K562 (cell line): ENCODE measurements around the gene PTP4A2. TPM values are rescaled to one million over a fixed set of nuclear protein-coding genes. Genes with fewer than 3 reads are reported as not detected.
A peak's percentile ranks its signal among the peaks of the same experiment; 100 is the strongest.

ENCODE experiments used
- BACH1 ChIP-seq: fragments of 200-800 bp; sonication (Bioruptor generic); IDR thresholded peaks from 2 replicates; pipeline ENCODE4 v1.6.1; 2016; ENCODE audit warnings: missing genetic modification characterization, missing compliant biosample characterization
- CBX8 ChIP-seq: fragments of 200-600 bp; sonication (generic); IDR thresholded peaks from 2 replicates; pipeline ENCODE4 v1.6.1; 2012; ENCODE audit warnings: borderline replicate concordance, mixed run types, low read depth, mild to moderate bottlenecking, moderate library complexity, mixed read lengths, low read length, control low read depth, inconsistent platforms; ENCODE audit not compliant: poor library complexity, severe bottlenecking; ENCODE audit errors: extremely low read depth
- ETV1 ChIP-seq: fragments of 450-650 bp; conservative IDR thresholded peaks from 2 replicates; pipeline ENCODE4 v1.6.1; 2016; ENCODE audit warnings: missing genetic modification characterization, control low read depth, low read depth, missing compliant biosample characterization
- ETV5 ChIP-seq: sonication (generic); formaldehyde crosslinking; IDR thresholded peaks from 2 replicates; pipeline ENCODE4 v1.4.0; 2020; ENCODE audit warnings: low read depth, mild to moderate bottlenecking, missing genetic modification reagents
- IRF9 ChIP-seq: fragments of 450-650 bp; IDR thresholded peaks from 2 replicates; pipeline ENCODE4 v1.6.1; 2016; ENCODE audit warnings: missing biosample characterization, missing genetic modification characterization
- KHSRP ChIP-seq: fragments of 450-650 bp; IDR thresholded peaks from 2 replicates; pipeline ENCODE4 v1.6.1; 2017
- LARP7 ChIP-seq: fragments of 450-650 bp; IDR thresholded peaks from 2 replicates; pipeline ENCODE4 v1.6.1; 2016
- NBN ChIP-seq: fragments of 450-650 bp; IDR thresholded peaks from 2 replicates; pipeline ENCODE4 v1.6.1; 2016; ENCODE audit warnings: low read depth, mild to moderate bottlenecking
- NCOA6 ChIP-seq: fragments of 450-650 bp; IDR thresholded peaks from 2 replicates; pipeline ENCODE4 v1.6.1; 2017; ENCODE audit warnings: mild to moderate bottlenecking
- NONO ChIP-seq, 2 experiments: fragments of 200-400 bp in 1 of 2; fragments of 450-650 bp in 1 of 2; formaldehyde crosslinking in 1 of 2; IDR thresholded peaks; 2 replicates each; pipeline ENCODE4 v1.6.1; 2017; ENCODE audit warnings: low read depth in 2 of 2, mild to moderate bottlenecking in 2 of 2, moderate library complexity in 2 of 2, low read length in 1 of 2
- POLR2H ChIP-seq: IDR thresholded peaks from 2 replicates; pipeline ENCODE4 v1.6.1; 2016; ENCODE audit warnings: missing genetic modification characterization, low read depth, mild to moderate bottlenecking, control low read depth, missing compliant biosample characterization, moderate library complexity
- PTRF ChIP-seq: fragments of 450-650 bp; IDR thresholded peaks from 2 replicates; pipeline ENCODE4 v1.6.1; 2016; ENCODE audit warnings: mild to moderate bottlenecking, missing genetic modification characterization, missing compliant biosample characterization
- PTTG1 ChIP-seq: fragments of 450-650 bp; IDR thresholded peaks from 2 replicates; pipeline ENCODE4 v1.6.1; 2016; ENCODE audit warnings: low read depth, mild to moderate bottlenecking, missing genetic modification characterization, missing compliant biosample characterization
- RFX1 ChIP-seq: fragments of 450-650 bp; IDR thresholded peaks from 2 replicates; pipeline ENCODE4 v1.6.1; 2016; ENCODE audit warnings: mild to moderate bottlenecking, moderate library complexity
- SIN3B ChIP-seq: fragments of 450-650 bp; IDR thresholded peaks from 2 replicates; pipeline ENCODE4 v1.6.1; 2017; ENCODE audit warnings: low read depth, mild to moderate bottlenecking, moderate library complexity
- SIX5 ChIP-seq, 2 experiments: IDR thresholded peaks; 2 replicates each; pipeline ENCODE4 v1.6.1; 2011; ENCODE audit warnings: low read length in 2 of 2, borderline replicate concordance in 1 of 2, low read depth in 1 of 2, mild to moderate bottlenecking in 1 of 2, moderate library complexity in 1 of 2; ENCODE audit not compliant: insufficient read depth in 1 of 2
- SRSF9 ChIP-seq: fragments of 200-400 bp; formaldehyde crosslinking; IDR thresholded peaks from 2 replicates; pipeline ENCODE4 v1.6.1; 2017; ENCODE audit warnings: low read depth, low read length, borderline replicate concordance
- TCFL5 ChIP-seq: fragments of 250-450 bp; sonication (Bioruptor Pico); conservative IDR thresholded peaks from 2 replicates; pipeline ENCODE4 v1.6.1; 2021; ENCODE audit warnings: mild to moderate bottlenecking, moderate library complexity, matching md5 sums
- TEAD2 ChIP-seq: fragments of 450-650 bp; IDR thresholded peaks from 2 replicates; pipeline ENCODE4 v1.6.1; 2016; ENCODE audit warnings: missing genetic modification characterization, control low read depth, missing compliant biosample characterization
- ZFP1 ChIP-seq: fragments of 450-650 bp; formaldehyde crosslinking; IDR thresholded peaks from 2 replicates; pipeline ENCODE4 v1.4.0; 2020; ENCODE audit warnings: mild to moderate bottlenecking, mixed read lengths
- ZNF551 ChIP-seq: fragments of 250-450 bp; sonication (Bioruptor Pico); IDR thresholded peaks from 2 replicates; pipeline ENCODE4 v1.5.0; 2021; ENCODE audit warnings: mild to moderate bottlenecking, moderate library complexity
- ZNF561 ChIP-seq: fragments of 450-650 bp; formaldehyde crosslinking; conservative IDR thresholded peaks from 2 replicates; pipeline ENCODE4 v1.4.0; 2020; ENCODE audit warnings: mild to moderate bottlenecking, moderate library complexity
- polyA plus RNA-seq, 8 experiments: library from polyadenylated mRNA; depleted of rRNA in 4 of 8; stranded (reverse) in 5 of 8; unstranded in 3 of 8; fragments of >200 nt; fragmentation: Nextera tagmentation in 2 of 8; fragmentation: Illumina TruSeq in 1 of 8; extraction: Ambion mirVana in 2 of 8; extraction: Trizol in 1 of 8; gene quantifications; 2 replicates each; pipeline versions ENCODE4 v1.2.1 to v1.2.3, GENCODE V29; 2011 to 2014; ENCODE audit warnings: inconsistent platforms in 1 of 8, missing spikeins in 1 of 8
- total RNA-seq, 7 experiments: library from RNA; depleted of rRNA in 6 of 7; stranded (reverse); fragments of >200 nt in 6 of 7; fragmentation: Illumina TruSeq in 2 of 7; extraction: Trizol in 2 of 7; gene quantifications; 2 replicates each; pipeline versions ENCODE4 v1.2.1 to v1.2.3, GENCODE V29; 2011 to 2021; ENCODE audit warnings: low replicate concordance in 1 of 7
- TF ChIP-seq, protein P1 (sequence below): fragments of 250-450 bp; sonication (Bioruptor Pico); IDR thresholded peaks from 2 replicates; pipeline ENCODE4 v1.5.0; 2021; ENCODE audit warnings: mild to moderate bottlenecking, borderline replicate concordance

Gene PTP4A2
- total and polyA plus RNA-seq, 9 of the 15 experiments (the other 6 are each of a cell fraction or from before 2014, with no cell fraction given), result 197 to 870 (median 480) TPM

GRCh38 chr1:31955917-31956736, 18.0 kb upstream of the PTP4A2 start (continued):
- 0 out of 2 replicates have a peak, but pooled peaks have one; percentile 55 for TF ChIP-seq ETV5
- TF ChIP-seq IRF9, result no peak; the same call in 1 of the 2 replicates
- peak; percentile 78; the same call in 1 of the 2 replicates for TF ChIP-seq NBN
- no peak for TF ChIP-seq RFX1
- TF ChIP-seq NONO (IDR thresholded peaks at IDR 0.05; ENCODE audit: low read depth in 2 of 2, low read length in 1 of 2), result peak in 1 of 2 experiments; percentile 70; a peak in 1 of 4 replicates
- TF ChIP-seq PTRF, result no peak
- TF ChIP-seq TCFL5, result peak; percentile 53; the same call in 1 of the 2 replicates
- peak; percentile 57; the same call in 1 of the 2 replicates for TF ChIP-seq BACH1
- TF ChIP-seq, protein P1, sequence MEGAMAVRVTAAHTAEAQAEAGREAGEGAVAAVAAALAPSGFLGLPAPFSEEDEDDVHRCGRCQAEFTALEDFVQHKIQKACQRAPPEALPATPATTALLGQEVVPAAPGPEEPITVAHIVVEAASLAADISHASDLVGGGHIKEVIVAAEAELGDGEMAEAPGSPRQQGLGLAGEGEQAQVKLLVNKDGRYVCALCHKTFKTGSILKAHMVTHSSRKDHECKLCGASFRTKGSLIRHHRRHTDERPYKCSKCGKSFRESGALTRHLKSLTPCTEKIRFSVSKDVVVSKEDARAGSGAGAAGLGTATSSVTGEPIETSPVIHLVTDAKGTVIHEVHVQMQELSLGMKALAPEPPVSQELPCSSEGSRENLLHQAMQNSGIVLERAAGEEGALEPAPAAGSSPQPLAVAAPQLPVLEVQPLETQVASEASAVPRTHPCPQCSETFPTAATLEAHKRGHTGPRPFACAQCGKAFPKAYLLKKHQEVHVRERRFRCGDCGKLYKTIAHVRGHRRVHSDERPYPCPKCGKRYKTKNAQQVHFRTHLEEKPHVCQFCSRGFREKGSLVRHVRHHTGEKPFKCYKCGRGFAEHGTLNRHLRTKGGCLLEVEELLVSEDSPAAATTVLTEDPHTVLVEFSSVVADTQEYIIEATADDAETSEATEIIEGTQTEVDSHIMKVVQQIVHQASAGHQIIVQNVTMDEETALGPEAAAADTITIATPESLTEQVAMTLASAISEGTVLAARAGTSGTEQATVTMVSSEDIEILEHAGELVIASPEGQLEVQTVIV (CRISPR knock-in tag), result no peak
- TF ChIP-seq SRSF9, result no peak
- no peak for TF ChIP-seq ZNF561
- TF ChIP-seq SIN3B, result no peak
- no peak for TF ChIP-seq ZNF551 (CRISPR knock-in tag)
- no peak for TF ChIP-seq KHSRP
- peak; percentile 60; the same call in 1 of the 2 replicates for TF ChIP-seq ZFP1 (CRISPR knock-in tag)
- TF ChIP-seq CBX8, result no peak
- TF ChIP-seq NCOA6, result peak; percentile 63
- no peak; the same call in 1 of the 2 replicates for TF ChIP-seq LARP7
- no peak; the same call in 1 of the 2 replicates for TF ChIP-seq POLR2H
- TF ChIP-seq PTTG1 (tag), result no peak
- no peak for TF ChIP-seq SIX5 (IDR thresholded peaks at IDR 0.05; ENCODE audit: borderline replicate concordance in 1 of 2, insufficient read depth in 1 of 2, low read depth in 1 of 2, low read length in 2 of 2)
- TF ChIP-seq TEAD2 (tag), result 0 out of 2 replicates have a peak, but pooled peaks have one; percentile 39
- peak; percentile 62 for TF ChIP-seq ETV1 (tag)
